H9 (cell line): ENCODE data around the gene IZUMO3. TPM values are rescaled to one million over a fixed set of nuclear protein-coding genes. Genes with fewer than 3 reads are reported as not detected.

Experiments used
- DNase-seq: peaks from one replicate; pipeline ENCODE4 v3.0.0-alpha.2; 2017
- H2AFZ ChIP-seq: one replicate; pipeline ENCODE4 v1.6.1; 2013; ENCODE audit warnings: mild to moderate bottlenecking, low read length, control low read depth, moderate library complexity
- H2AK5ac ChIP-seq: 2 replicates; pipeline ENCODE4 v1.6.1; 2013; ENCODE audit warnings: low read length, control low read depth, mixed read lengths; ENCODE audit not compliant: insufficient read length
- H2BK120ac ChIP-seq: one replicate; pipeline ENCODE4 v1.6.1; 2013; ENCODE audit warnings: low read depth, mild to moderate bottlenecking, low read length, control low read depth, inconsistent platforms; ENCODE audit not compliant: poor library complexity, severe bottlenecking
- H2BK12ac ChIP-seq: 2 replicates; pipeline ENCODE4 v1.6.1; 2013; ENCODE audit warnings: low read length, control low read depth, mixed read lengths, low read depth; ENCODE audit not compliant: insufficient read length
- H2BK15ac ChIP-seq: 2 replicates; pipeline ENCODE4 v1.6.1; 2013; ENCODE audit warnings: low read depth, low read length, control low read depth
- H2BK20ac ChIP-seq: one replicate; pipeline ENCODE4 v1.6.1; 2013; ENCODE audit warnings: low read depth, mild to moderate bottlenecking, low read length, control low read depth, inconsistent platforms; ENCODE audit not compliant: poor library complexity, severe bottlenecking
- H2BK5ac ChIP-seq: 2 replicates; pipeline ENCODE4 v1.6.1; 2013; ENCODE audit warnings: low read length, control low read depth, mixed read lengths; ENCODE audit not compliant: insufficient read length
- H3K14ac ChIP-seq: 2 replicates; pipeline ENCODE4 v1.6.1; 2013; ENCODE audit warnings: low read length, control low read depth; ENCODE audit not compliant: insufficient read depth
- H3K18ac ChIP-seq: 2 replicates; pipeline ENCODE4 v1.6.1; 2013; ENCODE audit warnings: low read depth, mild to moderate bottlenecking, mixed read lengths, low read length, control low read depth; ENCODE audit not compliant: insufficient read length
- H3K23ac ChIP-seq: 2 replicates; pipeline ENCODE4 v1.6.1; 2013; ENCODE audit warnings: low read length, control low read depth, mixed read lengths, low read depth; ENCODE audit not compliant: insufficient read length
- H3K23me2 ChIP-seq: 2 replicates; pipeline ENCODE4 v1.6.1; 2013; ENCODE audit warnings: low read depth, mild to moderate bottlenecking, mixed read lengths, low read length, control low read depth; ENCODE audit not compliant: insufficient read length, poor library complexity, severe bottlenecking
- H3K27ac ChIP-seq: 2 replicates; pipeline ENCODE4 v1.5.1; 2013; ENCODE audit warnings: low read length, control low read depth, mixed read lengths, low read depth; ENCODE audit not compliant: insufficient read length
- H3K27me3 ChIP-seq: 2 replicates; pipeline ENCODE4 v1.6.1; 2013; ENCODE audit warnings: low read length, control low read depth, inconsistent platforms; ENCODE audit not compliant: insufficient read depth
- H3K4ac ChIP-seq: 2 replicates; pipeline ENCODE4 v1.6.1; 2013; ENCODE audit warnings: low read depth, mild to moderate bottlenecking, control low read depth, inconsistent platforms, low read length, moderate library complexity
- H3K4me1 ChIP-seq: 2 replicates; pipeline ENCODE4 v1.6.1; 2013; ENCODE audit warnings: low read length, control low read depth, inconsistent platforms; ENCODE audit not compliant: insufficient read depth
- H3K4me2 ChIP-seq: 2 replicates; pipeline ENCODE4 v1.6.1; 2013; ENCODE audit warnings: low read length, control low read depth, mixed read lengths; ENCODE audit not compliant: insufficient read length, insufficient read depth
- H3K56ac ChIP-seq: 2 replicates; pipeline ENCODE4 v1.6.1; 2013; ENCODE audit warnings: low read depth, mild to moderate bottlenecking, mixed read lengths, low read length, control low read depth; ENCODE audit not compliant: insufficient read length
- H3K79me1 ChIP-seq: 2 replicates; pipeline ENCODE4 v1.6.1; 2013; ENCODE audit warnings: low read depth, mild to moderate bottlenecking, moderate library complexity, low read length, control low read depth, inconsistent platforms; ENCODE audit not compliant: insufficient read depth, poor library complexity, severe bottlenecking
- H3K79me2 ChIP-seq: 2 replicates; pipeline ENCODE4 v1.6.1; 2013; ENCODE audit warnings: low read length, control low read depth, inconsistent platforms; ENCODE audit not compliant: insufficient read depth
- H3K9ac ChIP-seq: 2 replicates; pipeline ENCODE4 v1.6.1; 2013; ENCODE audit warnings: low read length, control low read depth, mixed read lengths; ENCODE audit not compliant: insufficient read length; ENCODE audit errors: extremely low read depth
- H3K9me3 ChIP-seq: one replicate; pipeline ENCODE4 v1.6.1; 2013; ENCODE audit warnings: low read depth, low read length, inconsistent platforms; ENCODE audit not compliant: control insufficient read depth
- H3T11ph ChIP-seq: one replicate; pipeline ENCODE4 v1.6.1; 2013; ENCODE audit warnings: mild to moderate bottlenecking, low read length, control low read depth, inconsistent platforms
- H4K20me1 ChIP-seq: one replicate; pipeline ENCODE4 v1.6.1; 2013; ENCODE audit not compliant: control insufficient read depth, insufficient read length, insufficient read depth
- H4K5ac ChIP-seq: 2 replicates; pipeline ENCODE4 v1.6.1; 2013; ENCODE audit warnings: low read depth, mild to moderate bottlenecking, mixed read lengths, low read length, control low read depth; ENCODE audit not compliant: insufficient read length
- H4K8ac ChIP-seq: replicated peaks from 2 replicates; pipeline ENCODE4 v1.6.1; 2013; ENCODE audit warnings: low read length, control low read depth, mixed read lengths, low read depth; ENCODE audit not compliant: insufficient read length
- H4K91ac ChIP-seq: 2 replicates; pipeline ENCODE4 v1.6.1; 2013; ENCODE audit warnings: low read depth, mild to moderate bottlenecking, moderate library complexity, mixed read lengths, low read length, control low read depth; ENCODE audit not compliant: insufficient read length
- H3K27ac Mint-ChIP-seq, 3 experiments: 2 replicates in 2 of 3; 3 replicates in 1 of 3; pipeline ENCODE4 v1.8.0; 2020 to 2021; ENCODE audit warnings: mixed read lengths in 3 of 3, mild to moderate bottlenecking in 1 of 3, moderate library complexity in 1 of 3
- H3K27me3 Mint-ChIP-seq: 2 replicates; pipeline ENCODE4 v1.8.0; 2021; ENCODE audit warnings: low read depth, mild to moderate bottlenecking, moderate library complexity, mixed read lengths
- H3K36me3 Mint-ChIP-seq, 3 experiments: 2 replicates in 2 of 3; 3 replicates in 1 of 3; pipeline ENCODE4 v1.8.0; 2020 to 2021; ENCODE audit warnings: low read depth in 3 of 3, mixed read lengths in 3 of 3; ENCODE audit not compliant: insufficient read depth in 1 of 3
- H3K4me1 Mint-ChIP-seq, 2 experiments: 2 replicates each; pipeline ENCODE4 v1.8.0; 2020; ENCODE audit warnings: mixed read lengths in 2 of 2
- H3K4me3 Mint-ChIP-seq, 2 experiments: 2 replicates in 1 of 2; 3 replicates in 1 of 2; pipeline ENCODE4 v1.8.0; 2020 to 2021; ENCODE audit warnings: mild to moderate bottlenecking in 2 of 2, mixed read lengths in 2 of 2, moderate library complexity in 1 of 2
- H3K9me3 Mint-ChIP-seq, 2 experiments: 2 replicates in 1 of 2; 3 replicates in 1 of 2; pipeline ENCODE4 v1.8.0; 2020; ENCODE audit warnings: mild to moderate bottlenecking in 2 of 2, mixed read lengths in 2 of 2, moderate library complexity in 1 of 2
- WGBS: extraction: QIAGEN DNeasy Blood & Tissue Kit; methylation state at CpG from one replicate; pipeline ENCODE4 v1.1.7; 2013; ENCODE audit warnings: missing lambda C conversion rate, low lambda C conversion rate, mixed read lengths; ENCODE audit not compliant: insufficient read length; ENCODE audit errors: extremely low coverage; 5-methylcytosine and 5-hydroxymethylcytosine counted together
- total RNA-seq: library from RNA; stranded (reverse); gene quantifications from 2 replicates; pipeline ENCODE4 v1.2.1, GENCODE V29; 2021
- TF ChIP-seq, protein P1 (sequence below): fragments of 200-600 bp; sonication (generic); conservative IDR thresholded peaks from 3 replicates; pipeline ENCODE4 v1.8.0; 2021; ENCODE audit warnings: antibody characterized with exemption, mild to moderate bottlenecking

IZUMO3 gene
- total RNA-seq, 1 experiment from 2014 or later, result not detected

DNA sequence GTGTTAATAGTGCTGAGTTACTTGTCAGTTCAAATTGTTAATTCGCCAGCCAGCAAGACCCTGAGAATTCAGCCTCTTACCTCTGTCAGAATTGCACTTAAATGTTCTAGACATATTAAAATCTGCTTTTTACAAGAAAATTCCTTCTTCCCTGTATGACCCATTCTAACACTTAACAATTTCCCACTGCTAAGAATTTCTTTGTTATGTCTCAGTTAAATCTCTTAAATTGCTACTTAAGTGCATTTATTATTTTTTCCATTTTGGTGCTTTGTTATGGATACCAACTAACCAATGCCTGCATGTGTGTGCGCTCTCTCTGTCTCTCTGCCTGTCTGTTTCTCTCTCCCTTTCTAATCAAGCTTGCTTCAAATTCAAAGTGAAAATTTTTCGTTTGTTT, 44.9 kb downstream of the IZUMO3 start:
- Mint-ChIP-seq H3K9me3 (no peaks in the 10 kb centered on the region), H3K4me3 (no peak overlapping the region), H3K27ac (peak overlapping the region in 1 of 3 experiments; percentile 88; a peak in 2 of 7 replicates), H3K27me3 (no peaks in the 10 kb centered on the region), H3K4me1 (peaks cover 62 to 63% of the 10 kb centered on the region in 2 experiments), H3K36me3 (no peaks in the 10 kb centered on the region; a peak in 1 of 7 replicates)
- Histone ChIP-seq H3K4me1 (peaks cover 10% of the 10 kb centered on the region; the same call in 1 of the 2 replicates), H2BK12ac (no peak overlapping the region), H4K5ac (no peak overlapping the region), H3K79me2 (no peaks in the 10 kb centered on the region), H2BK15ac (no peak overlapping the region), H3K4ac (no peak overlapping the region), H3K9me3 (no peaks in the 10 kb centered on the region), H3K14ac (no peak overlapping the region), H2BK120ac (no peak overlapping the region), H3K27me3 (no peaks in the 10 kb centered on the region), H2BK5ac (no peak overlapping the region), H2AFZ (no peak overlapping the region), H3K18ac (no peak overlapping the region), H3K79me1 (no peaks in the 10 kb centered on the region), H3T11ph (no peak overlapping the region), H3K56ac (no peak overlapping the region), H2AK5ac (no peak overlapping the region), H4K8ac (no peak overlapping the region), H3K9ac (no peak overlapping the region), H2BK20ac (no peak overlapping the region), H3K4me2 (no peak overlapping the region), H3K27ac (no peak overlapping the region), H3K23me2 (no peaks in the 10 kb centered on the region), H4K20me1 (no peaks in the 10 kb centered on the region), H3K23ac (no peak overlapping the region), H4K91ac (no peak overlapping the region)
- no CpG with 5 or more reads among the region's 3 CpGs for WGBS
- TF ChIP-seq, protein P1, sequence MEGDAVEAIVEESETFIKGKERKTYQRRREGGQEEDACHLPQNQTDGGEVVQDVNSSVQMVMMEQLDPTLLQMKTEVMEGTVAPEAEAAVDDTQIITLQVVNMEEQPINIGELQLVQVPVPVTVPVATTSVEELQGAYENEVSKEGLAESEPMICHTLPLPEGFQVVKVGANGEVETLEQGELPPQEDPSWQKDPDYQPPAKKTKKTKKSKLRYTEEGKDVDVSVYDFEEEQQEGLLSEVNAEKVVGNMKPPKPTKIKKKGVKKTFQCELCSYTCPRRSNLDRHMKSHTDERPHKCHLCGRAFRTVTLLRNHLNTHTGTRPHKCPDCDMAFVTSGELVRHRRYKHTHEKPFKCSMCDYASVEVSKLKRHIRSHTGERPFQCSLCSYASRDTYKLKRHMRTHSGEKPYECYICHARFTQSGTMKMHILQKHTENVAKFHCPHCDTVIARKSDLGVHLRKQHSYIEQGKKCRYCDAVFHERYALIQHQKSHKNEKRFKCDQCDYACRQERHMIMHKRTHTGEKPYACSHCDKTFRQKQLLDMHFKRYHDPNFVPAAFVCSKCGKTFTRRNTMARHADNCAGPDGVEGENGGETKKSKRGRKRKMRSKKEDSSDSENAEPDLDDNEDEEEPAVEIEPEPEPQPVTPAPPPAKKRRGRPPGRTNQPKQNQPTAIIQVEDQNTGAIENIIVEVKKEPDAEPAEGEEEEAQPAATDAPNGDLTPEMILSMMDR, result no peak
- DNase-seq, result no peak
